ENCODE measurements around the gene SLC27A1.

GRCh38 chr19:17528610-17529009 is 58.3 kb downstream of the SLC27A1 start:
- TF ChIP-seq POLR2AphosphoS5 (IDR thresholded peaks at IDR 0.05; ENCODE audit: insufficient read depth in 1 of 2, low read depth in 1 of 2) (no peak), POLR2A (IDR thresholded peaks at IDR 0.05) (no peak)
- TF ChIP-seq, protein P1, sequence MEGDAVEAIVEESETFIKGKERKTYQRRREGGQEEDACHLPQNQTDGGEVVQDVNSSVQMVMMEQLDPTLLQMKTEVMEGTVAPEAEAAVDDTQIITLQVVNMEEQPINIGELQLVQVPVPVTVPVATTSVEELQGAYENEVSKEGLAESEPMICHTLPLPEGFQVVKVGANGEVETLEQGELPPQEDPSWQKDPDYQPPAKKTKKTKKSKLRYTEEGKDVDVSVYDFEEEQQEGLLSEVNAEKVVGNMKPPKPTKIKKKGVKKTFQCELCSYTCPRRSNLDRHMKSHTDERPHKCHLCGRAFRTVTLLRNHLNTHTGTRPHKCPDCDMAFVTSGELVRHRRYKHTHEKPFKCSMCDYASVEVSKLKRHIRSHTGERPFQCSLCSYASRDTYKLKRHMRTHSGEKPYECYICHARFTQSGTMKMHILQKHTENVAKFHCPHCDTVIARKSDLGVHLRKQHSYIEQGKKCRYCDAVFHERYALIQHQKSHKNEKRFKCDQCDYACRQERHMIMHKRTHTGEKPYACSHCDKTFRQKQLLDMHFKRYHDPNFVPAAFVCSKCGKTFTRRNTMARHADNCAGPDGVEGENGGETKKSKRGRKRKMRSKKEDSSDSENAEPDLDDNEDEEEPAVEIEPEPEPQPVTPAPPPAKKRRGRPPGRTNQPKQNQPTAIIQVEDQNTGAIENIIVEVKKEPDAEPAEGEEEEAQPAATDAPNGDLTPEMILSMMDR (IDR thresholded peaks at IDR 0.05): no peak

All from vagina (tissue), 2 donors.